GM12878 (cell line): ENCODE results near the gene DIP2B. TPM values are rescaled to one million over a fixed set of nuclear protein-coding genes. Genes with fewer than 3 reads are reported as not detected.
A peak's percentile ranks its signal among the peaks of the same experiment; 100 is the strongest.

Experiments used
- BHLHE40 ChIP-seq, 2 experiments: fragments of 450-650 bp in 1 of 2; IDR thresholded peaks; 2 replicates each; pipeline ENCODE4 v1.6.1; 2011 to 2017; ENCODE audit warnings: low read depth in 2 of 2, borderline replicate concordance in 1 of 2, improper control_type of control experiment in 1 of 2, low read length in 1 of 2, mild to moderate bottlenecking in 1 of 2
- ELK1 ChIP-seq: IDR thresholded peaks from 2 replicates; pipeline ENCODE4 v1.6.1; 2012; ENCODE audit warnings: low read depth, low read length, improper control_type of control experiment
- GATAD2B ChIP-seq: fragments of 450-650 bp; conservative IDR thresholded peaks from 2 replicates; pipeline ENCODE4 v1.6.1; 2017; ENCODE audit warnings: low read depth, mild to moderate bottlenecking, moderate library complexity
- MXI1 ChIP-seq: fragments of 150-350 bp; IDR thresholded peaks from 2 replicates; pipeline ENCODE4 v1.6.1; 2011; ENCODE audit warnings: low read depth, mild to moderate bottlenecking, inconsistent platforms, low read length, improper control_type of control experiment
- NFXL1 ChIP-seq: fragments of 450-650 bp; IDR thresholded peaks from 2 replicates; pipeline ENCODE4 v1.6.1; 2017; ENCODE audit warnings: antibody characterized with exemption, mild to moderate bottlenecking, borderline replicate concordance
- NKRF ChIP-seq: fragments of 450-650 bp; conservative IDR thresholded peaks from 2 replicates; pipeline ENCODE4 v1.6.1; 2017; ENCODE audit warnings: mild to moderate bottlenecking, moderate library complexity
- POU2F2 ChIP-seq: IDR thresholded peaks from 3 replicates; pipeline ENCODE4 v1.6.1; 2011; ENCODE audit warnings: low read depth, mild to moderate bottlenecking, low read length, borderline replicate concordance
- SREBF2 ChIP-seq: IDR thresholded peaks from 2 replicates; pipeline ENCODE4 v1.6.1; 2012; ENCODE audit warnings: mild to moderate bottlenecking, low read length
- YY1 ChIP-seq: IDR thresholded peaks from 2 replicates; pipeline ENCODE4 v1.6.1; 2011; ENCODE audit warnings: low read depth, mild to moderate bottlenecking, low read length
- ZNF24 ChIP-seq: fragments of 450-650 bp; IDR thresholded peaks from 2 replicates; pipeline ENCODE4 v1.6.1; 2017; ENCODE audit warnings: antibody characterized with exemption, mild to moderate bottlenecking
- polyA plus RNA-seq, 11 experiments: library from polyadenylated mRNA; depleted of rRNA in 4 of 11; unstranded in 6 of 11; stranded (reverse) in 5 of 11; fragments of >200 nt; fragmentation: Nextera tagmentation in 4 of 11; fragmentation: Illumina TruSeq in 1 of 11; extraction: Ambion mirVana in 4 of 11; extraction: Trizol in 1 of 11; gene quantifications; 1 replicate in 1 of 11; 2 replicates in 10 of 11; pipeline versions ENCODE4 v1.2.1 to v1.2.3, GENCODE V29; 2011 to 2016; ENCODE audit warnings: inconsistent platforms in 2 of 11, missing spikeins in 2 of 11, low read depth in 1 of 11
- total RNA-seq, 4 experiments: library from RNA; depleted of rRNA in 3 of 4; stranded (reverse); fragments of >200 nt in 3 of 4; fragmentation: Illumina TruSeq in 1 of 4; extraction: Trizol in 1 of 4; gene quantifications; 2 replicates each; pipeline versions ENCODE4 v1.2.1 to v1.2.3, GENCODE V29; 2013 to 2021
- TF ChIP-seq, protein P1 (sequence below): fragments of 450-650 bp; IDR thresholded peaks from 2 replicates; pipeline ENCODE4 v1.6.1; 2016; ENCODE audit warnings: mild to moderate bottlenecking, moderate library complexity, borderline replicate concordance
- TF ChIP-seq, protein P2 (sequence below): IDR thresholded peaks from 2 replicates; pipeline ENCODE4 v1.6.1; 2012; ENCODE audit warnings: mild to moderate bottlenecking, low read depth, low read length
- TF ChIP-seq, protein P3 (sequence below): fragments of 450-650 bp; formaldehyde crosslinking; IDR thresholded peaks from 2 replicates; pipeline ENCODE4 v1.4.0; 2020; ENCODE audit warnings: mild to moderate bottlenecking, moderate library complexity

The DIP2B gene
- total and polyA plus RNA-seq, 10 of the 15 experiments (the other 5 are each of a cell fraction or from before 2014, with no cell fraction given) = 4.5 to 30.0 (median 18.6) TPM

- peak; percentile 44; the same call in 1 of the 2 replicates for TF ChIP-seq ELK1
- TF ChIP-seq NKRF = peak; percentile 78
- 0 out of 2 replicates have a peak, but pooled peaks have one; percentile 3 for TF ChIP-seq YY1
- peak in 1 of 2 experiments; percentile 41; a peak in 1 of 4 replicates for TF ChIP-seq BHLHE40 (IDR thresholded peaks at IDR 0.05; ENCODE audit: borderline replicate concordance in 1 of 2, low read depth in 2 of 2, low read length in 1 of 2)
- TF ChIP-seq, protein P1, sequence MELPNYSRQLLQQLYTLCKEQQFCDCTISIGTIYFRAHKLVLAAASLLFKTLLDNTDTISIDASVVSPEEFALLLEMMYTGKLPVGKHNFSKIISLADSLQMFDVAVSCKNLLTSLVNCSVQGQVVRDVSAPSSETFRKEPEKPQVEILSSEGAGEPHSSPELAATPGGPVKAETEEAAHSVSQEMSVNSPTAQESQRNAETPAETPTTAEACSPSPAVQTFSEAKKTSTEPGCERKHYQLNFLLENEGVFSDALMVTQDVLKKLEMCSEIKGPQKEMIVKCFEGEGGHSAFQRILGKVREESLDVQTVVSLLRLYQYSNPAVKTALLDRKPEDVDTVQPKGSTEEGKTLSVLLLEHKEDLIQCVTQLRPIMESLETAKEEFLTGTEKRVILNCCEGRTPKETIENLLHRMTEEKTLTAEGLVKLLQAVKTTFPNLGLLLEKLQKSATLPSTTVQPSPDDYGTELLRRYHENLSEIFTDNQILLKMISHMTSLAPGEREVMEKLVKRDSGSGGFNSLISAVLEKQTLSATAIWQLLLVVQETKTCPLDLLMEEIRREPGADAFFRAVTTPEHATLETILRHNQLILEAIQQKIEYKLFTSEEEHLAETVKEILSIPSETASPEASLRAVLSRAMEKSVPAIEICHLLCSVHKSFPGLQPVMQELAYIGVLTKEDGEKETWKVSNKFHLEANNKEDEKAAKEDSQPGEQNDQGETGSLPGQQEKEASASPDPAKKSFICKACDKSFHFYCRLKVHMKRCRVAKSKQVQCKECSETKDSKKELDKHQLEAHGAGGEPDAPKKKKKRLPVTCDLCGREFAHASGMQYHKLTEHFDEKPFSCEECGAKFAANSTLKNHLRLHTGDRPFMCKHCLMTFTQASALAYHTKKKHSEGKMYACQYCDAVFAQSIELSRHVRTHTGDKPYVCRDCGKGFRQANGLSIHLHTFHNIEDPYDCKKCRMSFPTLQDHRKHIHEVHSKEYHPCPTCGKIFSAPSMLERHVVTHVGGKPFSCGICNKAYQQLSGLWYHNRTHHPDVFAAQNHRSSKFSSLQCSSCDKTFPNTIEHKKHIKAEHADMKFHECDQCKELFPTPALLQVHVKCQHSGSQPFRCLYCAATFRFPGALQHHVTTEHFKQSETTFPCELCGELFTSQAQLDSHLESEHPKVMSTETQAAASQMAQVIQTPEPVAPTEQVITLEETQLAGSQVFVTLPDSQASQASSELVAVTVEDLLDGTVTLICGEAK = no peak
- TF ChIP-seq, protein P2, sequence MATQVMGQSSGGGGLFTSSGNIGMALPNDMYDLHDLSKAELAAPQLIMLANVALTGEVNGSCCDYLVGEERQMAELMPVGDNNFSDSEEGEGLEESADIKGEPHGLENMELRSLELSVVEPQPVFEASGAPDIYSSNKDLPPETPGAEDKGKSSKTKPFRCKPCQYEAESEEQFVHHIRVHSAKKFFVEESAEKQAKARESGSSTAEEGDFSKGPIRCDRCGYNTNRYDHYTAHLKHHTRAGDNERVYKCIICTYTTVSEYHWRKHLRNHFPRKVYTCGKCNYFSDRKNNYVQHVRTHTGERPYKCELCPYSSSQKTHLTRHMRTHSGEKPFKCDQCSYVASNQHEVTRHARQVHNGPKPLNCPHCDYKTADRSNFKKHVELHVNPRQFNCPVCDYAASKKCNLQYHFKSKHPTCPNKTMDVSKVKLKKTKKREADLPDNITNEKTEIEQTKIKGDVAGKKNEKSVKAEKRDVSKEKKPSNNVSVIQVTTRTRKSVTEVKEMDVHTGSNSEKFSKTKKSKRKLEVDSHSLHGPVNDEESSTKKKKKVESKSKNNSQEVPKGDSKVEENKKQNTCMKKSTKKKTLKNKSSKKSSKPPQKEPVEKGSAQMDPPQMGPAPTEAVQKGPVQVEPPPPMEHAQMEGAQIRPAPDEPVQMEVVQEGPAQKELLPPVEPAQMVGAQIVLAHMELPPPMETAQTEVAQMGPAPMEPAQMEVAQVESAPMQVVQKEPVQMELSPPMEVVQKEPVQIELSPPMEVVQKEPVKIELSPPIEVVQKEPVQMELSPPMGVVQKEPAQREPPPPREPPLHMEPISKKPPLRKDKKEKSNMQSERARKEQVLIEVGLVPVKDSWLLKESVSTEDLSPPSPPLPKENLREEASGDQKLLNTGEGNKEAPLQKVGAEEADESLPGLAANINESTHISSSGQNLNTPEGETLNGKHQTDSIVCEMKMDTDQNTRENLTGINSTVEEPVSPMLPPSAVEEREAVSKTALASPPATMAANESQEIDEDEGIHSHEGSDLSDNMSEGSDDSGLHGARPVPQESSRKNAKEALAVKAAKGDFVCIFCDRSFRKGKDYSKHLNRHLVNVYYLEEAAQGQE = no peak
- TF ChIP-seq, protein P3, sequence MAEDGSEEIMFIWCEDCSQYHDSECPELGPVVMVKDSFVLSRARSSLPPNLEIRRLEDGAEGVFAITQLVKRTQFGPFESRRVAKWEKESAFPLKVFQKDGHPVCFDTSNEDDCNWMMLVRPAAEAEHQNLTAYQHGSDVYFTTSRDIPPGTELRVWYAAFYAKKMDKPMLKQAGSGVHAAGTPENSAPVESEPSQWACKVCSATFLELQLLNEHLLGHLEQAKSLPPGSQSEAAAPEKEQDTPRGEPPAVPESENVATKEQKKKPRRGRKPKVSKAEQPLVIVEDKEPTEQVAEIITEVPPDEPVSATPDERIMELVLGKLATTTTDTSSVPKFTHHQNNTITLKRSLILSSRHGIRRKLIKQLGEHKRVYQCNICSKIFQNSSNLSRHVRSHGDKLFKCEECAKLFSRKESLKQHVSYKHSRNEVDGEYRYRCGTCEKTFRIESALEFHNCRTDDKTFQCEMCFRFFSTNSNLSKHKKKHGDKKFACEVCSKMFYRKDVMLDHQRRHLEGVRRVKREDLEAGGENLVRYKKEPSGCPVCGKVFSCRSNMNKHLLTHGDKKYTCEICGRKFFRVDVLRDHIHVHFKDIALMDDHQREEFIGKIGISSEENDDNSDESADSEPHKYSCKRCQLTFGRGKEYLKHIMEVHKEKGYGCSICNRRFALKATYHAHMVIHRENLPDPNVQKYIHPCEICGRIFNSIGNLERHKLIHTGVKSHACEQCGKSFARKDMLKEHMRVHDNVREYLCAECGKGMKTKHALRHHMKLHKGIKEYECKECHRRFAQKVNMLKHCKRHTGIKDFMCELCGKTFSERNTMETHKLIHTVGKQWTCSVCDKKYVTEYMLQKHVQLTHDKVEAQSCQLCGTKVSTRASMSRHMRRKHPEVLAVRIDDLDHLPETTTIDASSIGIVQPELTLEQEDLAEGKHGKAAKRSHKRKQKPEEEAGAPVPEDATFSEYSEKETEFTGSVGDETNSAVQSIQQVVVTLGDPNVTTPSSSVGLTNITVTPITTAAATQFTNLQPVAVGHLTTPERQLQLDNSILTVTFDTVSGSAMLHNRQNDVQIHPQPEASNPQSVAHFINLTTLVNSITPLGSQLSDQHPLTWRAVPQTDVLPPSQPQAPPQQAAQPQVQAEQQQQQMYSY (CRISPR knock-in tag) = no peak
- TF ChIP-seq ZNF24 = no peak
- no peak for TF ChIP-seq SREBF2
- 0 out of 2 replicates have a peak, but pooled peaks have one; percentile 57 for TF ChIP-seq GATAD2B
- TF ChIP-seq MXI1 = no peak
- no peak for TF ChIP-seq NFXL1
- TF ChIP-seq POU2F2 = peak; percentile 21; the same call in 1 of the 3 replicates
Measured at GRCh38 chr12:50764286-50765094, 259.7 kb downstream of the DIP2B start (continued).
